ENCODE results near the gene GDI2.
"Not testable (repeated sequence)": the region's sequence is repeated elsewhere in the genome, so short reads cannot be mapped to it uniquely, and the experiment has no call there.

The GDI2 gene

GRCh38 chr10:5855979-5856700 is 42.9 kb upstream of the GDI2 start:
- no peak overlapping the region for H3K27ac ChIP-seq
- no peak for TF ChIP-seq CTCF (IDR thresholded peaks at IDR 0.05; ENCODE audit: low read depth, low read length)

GRCh38 chr10:5854131-5854475 is 40.9 kb upstream of the GDI2 start:
- DNase-seq, result no peak
- Histone ChIP-seq H3K27ac (no peak overlapping the region), H3K36me3 (no peaks in the 10 kb centered on the region), H3K4me3 (ENCODE audit: low read depth, low read length) (no peak overlapping the region), H3K27me3 (ENCODE audit: insufficient read depth, low read depth, severe bottlenecking) (no peaks in the 10 kb centered on the region), H3K9me3 (ENCODE audit: severe bottlenecking) (no peaks in the 10 kb centered on the region)
- TF ChIP-seq CTCF (IDR thresholded peaks at IDR 0.05; ENCODE audit: low read depth, low read length), result no peak

More at GRCh38 chr10:5855979-5856700, 42.9 kb upstream of the GDI2 start:
- H3K4me3 ChIP-seq (ENCODE audit: low read depth, low read length), result no peak overlapping the region
- H3K27me3 ChIP-seq (ENCODE audit: insufficient read depth, low read depth, severe bottlenecking), result no peaks in the 10 kb centered on the region
- no peaks in the 10 kb centered on the region for H3K9me3 ChIP-seq (ENCODE audit: severe bottlenecking)
- no peaks in the 10 kb centered on the region for H3K36me3 ChIP-seq
- DNase-seq, result no peak

DNA sequence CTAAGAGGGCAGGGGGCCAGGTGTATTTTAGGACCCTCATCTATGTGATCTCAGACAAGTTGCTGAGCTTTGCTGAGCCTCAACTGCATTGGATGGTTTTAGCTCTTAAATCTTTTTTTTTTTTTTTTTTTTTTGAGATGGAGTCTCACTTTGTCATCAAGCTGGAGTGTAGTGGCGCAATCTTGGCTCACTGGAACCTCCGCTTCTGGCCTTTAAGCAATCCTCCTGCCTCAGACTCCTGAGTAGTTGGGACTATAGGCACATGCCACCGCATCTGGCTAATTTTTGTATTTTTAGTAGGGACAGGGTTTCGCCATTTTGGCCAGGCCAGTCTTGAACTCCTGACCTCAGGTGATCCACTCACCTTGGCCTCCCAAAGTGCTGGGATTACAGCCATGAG is 33.4 kb upstream of the GDI2 start:
- H3K27me3 ChIP-seq (ENCODE audit: insufficient read depth, low read depth, severe bottlenecking); DNase-seq; H3K4me3 ChIP-seq (ENCODE audit: low read depth, low read length); H3K9me3 ChIP-seq (ENCODE audit: severe bottlenecking); H3K27ac ChIP-seq; H3K36me3 ChIP-seq: not testable (repeated sequence)

DNA sequence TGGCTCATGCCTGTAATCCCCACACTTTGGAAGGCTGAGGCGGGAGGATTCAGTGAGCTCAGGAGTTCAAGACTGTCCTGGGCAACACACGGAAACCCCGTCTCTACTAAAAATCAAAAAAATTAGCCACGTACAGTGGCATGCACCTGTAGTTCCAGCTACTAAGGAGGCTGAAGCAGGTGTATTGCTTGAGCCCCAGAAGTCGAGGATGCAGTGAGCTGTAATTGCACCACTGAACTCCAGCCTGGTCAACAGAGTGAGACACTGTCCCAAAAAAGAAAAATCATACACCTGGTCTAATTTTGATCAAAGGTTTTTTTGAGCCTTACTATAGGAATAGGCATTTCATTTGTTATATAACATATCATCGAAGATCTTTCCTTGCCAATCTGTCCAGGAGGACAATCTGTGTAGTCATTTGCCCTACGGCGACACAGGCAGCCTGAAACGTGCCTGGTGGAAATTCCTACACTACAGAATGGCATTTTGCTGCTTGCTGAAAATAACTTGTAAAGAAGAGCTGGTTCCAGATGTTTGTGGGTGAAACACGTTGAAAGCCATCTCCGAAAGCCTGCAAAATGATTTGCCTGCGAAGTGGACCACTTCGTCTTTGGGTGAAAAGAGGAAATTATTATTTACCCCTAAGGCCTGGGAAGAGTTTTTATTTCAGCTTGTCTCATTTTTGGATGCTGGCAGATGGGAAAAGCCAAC is 31.3 kb upstream of the GDI2 start:
- TF ChIP-seq CTCF (IDR thresholded peaks at IDR 0.05; ENCODE audit: low read depth, low read length), result no peak
- Histone ChIP-seq H3K27me3 (ENCODE audit: insufficient read depth, low read depth, severe bottlenecking) (no peaks in the 10 kb centered on the region), H3K4me3 (ENCODE audit: low read depth, low read length) (no peak overlapping the region), H3K27ac (no peak overlapping the region), H3K9me3 (ENCODE audit: severe bottlenecking) (no peaks in the 10 kb centered on the region), H3K36me3 (no peaks in the 10 kb centered on the region)
- no peak for DNase-seq

DNA sequence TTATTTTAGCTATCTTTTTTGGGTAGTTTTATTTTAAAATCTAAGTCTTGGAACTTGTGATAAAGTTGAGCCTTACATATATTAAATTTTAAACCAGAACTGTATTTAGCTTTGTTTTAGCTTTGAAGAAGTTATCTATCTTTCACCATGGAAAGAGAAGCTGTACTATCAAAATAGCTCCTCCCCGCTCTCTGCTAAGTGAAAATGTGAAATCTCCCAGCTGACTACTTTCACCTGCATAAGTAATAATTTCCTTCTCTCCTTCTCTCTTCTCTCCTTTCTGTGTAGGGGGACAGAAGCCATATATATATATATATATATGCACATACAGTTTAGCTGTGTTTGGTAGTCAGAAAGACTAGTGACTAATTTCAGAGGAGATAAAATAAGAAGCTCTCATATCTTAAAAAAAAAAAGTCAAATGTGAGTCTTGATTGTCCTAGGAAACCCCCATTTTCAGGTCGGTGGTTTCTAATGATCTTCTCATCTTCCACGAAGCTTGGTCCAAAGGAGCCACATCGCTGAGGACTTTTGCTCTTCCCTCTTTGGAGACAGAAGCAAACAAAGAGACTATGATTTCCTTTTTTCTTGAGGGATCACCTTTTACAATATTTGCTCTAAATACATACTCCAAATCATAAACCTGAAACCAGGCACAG is 30.6 kb upstream of the GDI2 start:
- H3K27ac ChIP-seq, result no peak overlapping the region
- H3K9me3 ChIP-seq (ENCODE audit: severe bottlenecking), result no peaks in the 10 kb centered on the region
- no peak for DNase-seq
- H3K27me3 ChIP-seq (ENCODE audit: insufficient read depth, low read depth, severe bottlenecking), result no peaks in the 10 kb centered on the region
- no peak overlapping the region for H3K4me3 ChIP-seq (ENCODE audit: low read depth, low read length)
- no peaks in the 10 kb centered on the region for H3K36me3 ChIP-seq
- TF ChIP-seq CTCF (IDR thresholded peaks at IDR 0.05; ENCODE audit: low read depth, low read length), result no peak

DNA sequence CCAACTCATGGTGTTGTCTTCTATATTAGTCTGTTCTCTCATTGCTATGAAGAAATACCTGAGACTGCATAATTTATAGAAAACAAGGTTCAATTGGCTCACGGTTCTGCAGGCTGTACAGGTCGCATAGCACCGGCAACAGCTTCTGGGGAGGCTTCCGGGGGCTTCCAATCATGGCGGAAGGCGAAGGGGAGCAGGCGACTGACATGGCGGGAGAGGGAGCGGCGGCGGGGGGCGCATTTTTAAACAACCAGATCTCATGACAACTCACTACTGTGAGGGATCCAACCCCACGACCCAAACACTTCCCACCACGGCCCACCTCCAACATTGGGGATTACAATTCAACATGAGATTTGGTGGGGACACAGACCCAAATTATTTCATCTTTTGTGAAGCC is 28.7 kb upstream of the GDI2 start:
- Histone ChIP-seq H3K36me3 (no peaks in the 10 kb centered on the region), H3K9me3 (ENCODE audit: severe bottlenecking) (no peaks in the 10 kb centered on the region), H3K4me3 (ENCODE audit: low read depth, low read length) (no peak overlapping the region), H3K27me3 (ENCODE audit: insufficient read depth, low read depth, severe bottlenecking) (no peaks in the 10 kb centered on the region), H3K27ac (no peak overlapping the region)
- no peak for DNase-seq
- no peak for TF ChIP-seq CTCF (IDR thresholded peaks at IDR 0.05; ENCODE audit: low read depth, low read length)
